HUES64 (cell line): ENCODE measurements around the gene PPARD.
"Not testable (repeated sequence)": the region's sequence is repeated elsewhere in the genome, so short reads cannot be mapped to it uniquely, and the experiment has no call there.

Experiments used
- H3K27ac ChIP-seq: 2 replicates; pipeline ENCODE4 v1.7.0; 2013; ENCODE audit warnings: low read depth, low read length, inconsistent platforms
- H3K27me3 ChIP-seq: 2 replicates; pipeline ENCODE4 v1.6.1; 2013; ENCODE audit warnings: mild to moderate bottlenecking, low read length; ENCODE audit not compliant: insufficient read depth
- H3K36me3 ChIP-seq: 2 replicates; pipeline ENCODE4 v1.6.1; 2013; ENCODE audit warnings: mild to moderate bottlenecking, low read length; ENCODE audit not compliant: insufficient read depth
- H3K4me1 ChIP-seq: 2 replicates; pipeline ENCODE4 v1.6.1; 2013; ENCODE audit warnings: mild to moderate bottlenecking, low read length, moderate library complexity; ENCODE audit not compliant: insufficient read depth
- H3K4me3 ChIP-seq: 2 replicates; pipeline ENCODE4 v1.5.1; 2013; ENCODE audit warnings: mild to moderate bottlenecking, low read length, moderate library complexity
- H3K9ac ChIP-seq: 2 replicates; pipeline ENCODE4 v1.6.1; 2013; ENCODE audit warnings: mild to moderate bottlenecking, low read depth, low read length
- H3K9me3 ChIP-seq: 2 replicates; pipeline ENCODE4 v1.6.1; 2013; ENCODE audit warnings: low read depth, low read length; ENCODE audit not compliant: insufficient read depth
- WGBS: fragments of 150-250, 120-280 bp; methylation state at CpG from one replicate; pipeline ENCODE4 v1.1.7; 2013; ENCODE audit warnings: missing lambda C conversion rate; 5-methylcytosine and 5-hydroxymethylcytosine counted together

The PPARD gene

DNA sequence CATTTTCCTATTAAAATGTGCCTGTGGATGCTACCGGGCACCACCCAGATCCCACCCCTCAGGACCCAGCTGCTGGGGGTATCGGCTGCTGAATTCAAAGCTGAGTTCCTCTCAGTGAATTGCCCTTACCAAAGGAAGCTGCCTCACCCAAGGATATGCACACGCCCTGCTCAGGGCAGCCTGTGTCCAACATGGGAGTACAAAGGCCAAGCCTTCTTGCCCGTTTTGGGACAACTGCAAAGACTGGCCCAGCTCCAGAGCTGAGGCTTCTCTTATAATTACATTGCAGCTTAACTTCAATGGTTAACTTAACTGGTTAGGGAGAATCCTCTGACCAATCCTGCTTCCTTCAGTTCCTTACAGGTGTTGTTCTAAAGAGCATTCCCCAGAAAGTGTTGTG lies 89.9 kb downstream of the PPARD start:
- WGBS, result 93% methylated on average over 4 of the region's 4 CpGs
- Histone ChIP-seq H3K36me3 (no peaks in the 10 kb centered on the region), H3K27me3 (no peaks in the 10 kb centered on the region), H3K9me3 (peaks cover 15% of the 10 kb centered on the region; the same call in 1 of the 2 replicates), H3K4me1 (peaks cover 5% of the 10 kb centered on the region; the same call in 1 of the 2 replicates), H3K27ac (no peak overlapping the region), H3K9ac (no peak overlapping the region), H3K4me3 (no peak overlapping the region)

DNA sequence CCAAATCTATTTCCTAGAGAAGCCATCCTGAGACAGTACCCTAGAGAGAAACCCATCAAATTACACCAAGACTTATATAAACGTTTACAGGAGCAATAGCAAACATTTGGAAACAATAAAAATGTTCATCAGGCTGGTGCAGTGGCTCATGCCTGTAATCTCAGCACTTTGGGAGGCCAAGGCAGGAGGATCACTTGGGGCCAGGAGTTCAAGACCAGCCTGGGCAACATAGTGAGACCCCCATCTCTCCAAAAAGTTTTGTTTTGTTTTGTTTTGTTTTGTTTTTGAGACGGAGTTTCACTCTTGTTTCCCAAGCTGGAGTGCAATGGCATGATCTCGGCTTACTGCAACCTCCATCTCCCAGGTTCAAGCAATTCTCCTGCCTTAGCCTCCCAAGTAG lies 90.3 kb downstream of the PPARD start:
- not testable (repeated sequence) for H3K4me3 ChIP-seq, H3K9ac ChIP-seq, H3K36me3 ChIP-seq, H3K4me1 ChIP-seq, H3K27me3 ChIP-seq, H3K27ac ChIP-seq
- H3K9me3 ChIP-seq, result peaks cover 15% of the 10 kb centered on the region; the same call in 1 of the 2 replicates
- WGBS, result 87% methylated on average over 3 of the region's 3 CpGs

DNA sequence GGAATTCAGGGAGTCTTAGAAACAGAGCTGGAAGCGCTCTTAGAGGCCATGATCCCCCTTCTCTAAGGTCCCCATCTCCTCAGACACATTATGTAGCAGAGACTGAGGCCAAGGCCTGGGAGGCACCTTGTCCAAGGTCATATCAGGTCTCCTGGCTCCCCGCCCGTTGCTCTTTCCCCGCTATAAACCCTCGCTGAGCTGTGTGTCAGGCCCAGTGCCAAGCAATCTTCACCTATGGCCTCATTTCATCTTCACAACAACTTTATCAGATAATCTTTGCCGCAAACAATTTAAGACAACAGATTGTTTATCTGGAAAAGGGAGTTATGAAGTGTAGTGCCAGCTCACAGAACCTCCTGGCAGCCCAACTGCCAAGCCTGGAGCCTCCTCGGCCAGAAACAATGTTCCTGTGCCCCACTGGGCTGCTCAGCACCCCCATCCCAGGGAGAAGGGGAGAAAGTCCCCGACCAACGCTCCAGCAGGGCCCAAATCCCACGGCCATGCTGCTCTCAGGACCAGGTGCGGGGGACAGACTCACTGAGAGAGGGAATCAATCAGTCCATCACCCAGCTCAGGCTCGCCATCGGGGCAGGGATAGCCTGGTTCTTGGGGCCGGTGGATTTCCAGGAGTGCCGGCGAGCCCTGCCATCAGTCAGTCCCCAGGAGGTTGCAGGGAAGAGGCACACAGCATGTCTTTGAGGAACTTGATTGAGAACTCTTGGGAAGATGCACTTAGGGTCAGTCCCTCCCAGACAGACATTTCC lies 92.9 kb downstream of the PPARD start:
- Histone ChIP-seq H3K4me1 (no peaks in the 10 kb centered on the region), H3K9ac (no peak overlapping the region), H3K4me3 (no peak overlapping the region), H3K27ac (no peak overlapping the region), H3K36me3 (no peaks in the 10 kb centered on the region), H3K27me3 (no peaks in the 10 kb centered on the region), H3K9me3 (peaks cover 1% of the 10 kb centered on the region; the same call in 1 of the 2 replicates)
- WGBS, result 87% methylated on average over 16 of the region's 16 CpGs

DNA sequence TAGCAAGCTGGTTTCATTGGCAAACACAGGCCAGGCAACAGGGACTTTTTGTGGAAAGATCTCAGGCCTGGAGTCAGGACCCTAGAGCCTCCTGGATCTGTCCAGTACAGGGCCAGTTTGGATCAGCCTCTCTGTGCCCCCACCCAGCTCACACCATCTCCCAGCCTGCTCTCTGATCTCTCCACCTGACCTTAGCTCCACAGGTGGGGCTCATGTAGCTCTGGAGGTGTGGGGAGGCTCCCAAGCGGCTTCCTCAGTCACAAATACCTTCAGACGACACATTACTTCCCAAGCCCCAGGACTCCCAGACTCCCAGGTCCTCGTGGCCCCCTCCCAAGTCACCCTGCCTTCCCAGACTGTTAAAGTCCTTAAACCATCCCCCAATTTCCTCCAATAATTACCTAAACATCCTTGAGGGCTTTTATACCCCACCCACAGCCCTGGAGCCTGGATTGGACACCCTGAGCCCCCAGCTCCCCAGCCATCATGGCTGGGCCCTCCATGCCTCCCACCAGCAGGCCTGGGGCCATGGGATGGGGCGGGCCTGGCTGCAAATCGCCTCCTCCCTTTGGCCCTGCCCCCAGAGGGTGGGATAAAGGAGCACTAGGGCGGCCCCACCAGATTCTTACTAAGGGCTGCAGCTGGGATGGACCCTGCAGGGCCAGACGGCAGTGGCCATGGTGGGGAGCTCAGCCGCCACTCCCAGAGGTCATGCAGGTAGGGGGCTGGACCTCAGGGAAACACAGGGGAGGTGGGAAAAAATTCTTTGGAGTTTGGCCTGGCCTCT lies 93.9 kb downstream of the PPARD start:
- H3K9me3 ChIP-seq, result no peaks in the 10 kb centered on the region
- no peak overlapping the region for H3K4me3 ChIP-seq
- no peak overlapping the region for H3K27ac ChIP-seq
- H3K9ac ChIP-seq, result no peak overlapping the region
- no peaks in the 10 kb centered on the region for H3K4me1 ChIP-seq
- 73% methylated on average over 8 of the region's 8 CpGs for WGBS
- H3K27me3 ChIP-seq, result no peaks in the 10 kb centered on the region
- H3K36me3 ChIP-seq, result no peaks in the 10 kb centered on the region

DNA sequence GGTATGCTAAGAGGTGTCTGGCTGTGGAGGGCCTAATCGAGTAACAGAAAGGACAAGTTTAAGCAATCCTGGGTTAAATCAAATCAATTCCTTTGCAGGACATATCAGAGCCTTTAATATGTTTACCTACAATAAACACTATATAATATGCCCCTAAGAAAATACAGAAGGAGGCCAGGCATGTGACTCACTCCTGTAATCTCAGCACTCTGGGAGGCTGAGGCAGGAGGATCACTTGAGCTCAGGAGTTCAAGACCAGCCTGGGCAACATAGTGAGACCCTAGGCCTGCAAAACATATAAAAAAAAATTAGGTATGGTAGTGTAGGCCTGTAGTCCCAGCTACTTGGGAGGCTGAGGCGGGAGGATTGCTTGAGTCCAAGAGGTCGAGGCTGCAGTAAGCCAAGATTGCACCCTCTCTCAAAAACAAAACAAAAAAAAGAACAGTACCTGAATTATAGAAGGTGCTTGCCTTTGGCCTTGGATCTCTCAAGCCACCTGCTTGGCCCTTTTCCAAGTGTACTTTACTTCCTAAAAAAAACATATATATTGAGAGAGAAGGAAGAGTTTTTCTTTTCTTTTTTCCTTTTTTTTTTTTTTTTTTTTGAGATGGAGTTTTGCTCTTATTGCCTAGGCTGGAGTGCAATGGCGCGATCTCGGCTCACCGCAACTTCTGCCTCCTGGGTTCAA lies 96.2 kb downstream of the PPARD start:
- not testable (repeated sequence) for H3K4me3 ChIP-seq, H3K27ac ChIP-seq
- 94% methylated on average over 7 of the region's 7 CpGs for WGBS

DNA sequence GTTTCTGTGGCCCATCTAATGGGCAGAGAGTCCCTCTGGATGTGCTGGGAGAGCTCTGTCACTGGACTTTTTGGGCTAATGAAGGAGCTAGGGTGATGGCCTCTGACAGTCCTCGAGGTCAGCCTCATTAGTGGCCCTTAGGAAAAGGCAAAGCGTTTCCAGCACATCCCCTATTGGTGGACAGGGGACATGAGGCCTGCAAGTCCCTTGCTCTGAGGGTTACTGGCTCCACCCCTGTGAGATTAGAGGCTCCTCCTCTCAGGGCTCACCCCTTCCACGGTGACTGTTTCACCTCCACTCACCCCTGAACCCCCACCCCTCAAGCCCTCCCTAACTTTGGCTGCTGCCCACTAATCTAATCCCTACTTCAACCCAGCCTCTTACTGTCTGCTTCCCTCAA lies 97.0 kb downstream of the PPARD start:
- WGBS, result 43% methylated on average over 3 of the region's 3 CpGs
- no peak overlapping the region for H3K27ac ChIP-seq

More for the DNA sequence above, 96.2 kb downstream of the PPARD start:
- H3K36me3 ChIP-seq, H3K9ac ChIP-seq, H3K27me3 ChIP-seq, H3K9me3 ChIP-seq, H3K4me1 ChIP-seq: not testable (repeated sequence)

DNA sequence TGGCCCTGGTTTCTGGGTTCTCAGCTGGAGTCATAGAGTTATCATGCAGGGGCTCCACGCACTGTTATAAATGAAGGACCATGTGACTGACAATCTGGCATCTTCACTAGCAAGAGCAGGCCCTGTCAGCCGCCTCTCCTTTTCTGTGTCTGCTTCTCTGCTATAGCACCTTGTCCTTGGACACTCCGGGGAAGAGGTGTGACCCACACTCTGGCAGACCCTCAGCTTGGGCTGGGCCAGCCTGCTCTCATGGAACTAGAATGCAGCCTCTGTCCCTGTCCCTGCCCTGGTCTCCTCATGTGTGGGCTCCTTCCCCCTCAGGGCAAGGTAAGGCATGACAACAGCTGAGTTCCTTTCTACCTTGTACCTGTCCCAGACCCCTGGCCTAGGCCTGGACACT lies 98.8 kb downstream of the PPARD start:
- Histone ChIP-seq H3K4me3 (no peak overlapping the region), H3K4me1 (no peaks in the 10 kb centered on the region), H3K9ac (no peak overlapping the region), H3K27me3 (no peaks in the 10 kb centered on the region), H3K27ac (no peak overlapping the region), H3K36me3 (no peaks in the 10 kb centered on the region), H3K9me3 (no peaks in the 10 kb centered on the region)
- WGBS, result 78% methylated on average over 3 of the region's 3 CpGs

More for the DNA sequence above, 97.0 kb downstream of the PPARD start:
- H3K27me3 ChIP-seq, result no peaks in the 10 kb centered on the region
- no peaks in the 10 kb centered on the region for H3K36me3 ChIP-seq
- H3K9me3 ChIP-seq, result no peaks in the 10 kb centered on the region
- no peak overlapping the region for H3K4me3 ChIP-seq
- no peak overlapping the region for H3K9ac ChIP-seq
- no peaks in the 10 kb centered on the region for H3K4me1 ChIP-seq

DNA sequence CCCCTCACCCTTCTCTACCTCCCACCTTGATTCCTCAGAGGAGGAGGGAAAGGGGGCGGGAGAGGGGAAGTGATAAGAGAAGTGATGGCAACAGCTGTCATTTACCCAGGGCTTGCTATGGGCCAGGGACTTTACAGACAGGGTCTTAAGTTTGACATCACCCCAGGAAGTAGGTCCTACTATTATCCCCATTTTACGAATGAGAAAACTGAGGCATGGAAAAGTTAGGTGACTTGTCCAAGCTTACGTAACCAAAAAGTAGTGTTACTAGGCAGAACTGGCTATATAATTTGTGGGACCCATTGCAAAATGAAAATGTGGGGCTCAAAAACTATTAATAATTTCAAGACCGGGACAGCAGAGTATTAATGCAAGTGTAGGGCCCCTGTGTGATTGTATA lies 99.3 kb downstream of the PPARD start:
- H3K9ac ChIP-seq, result no peak overlapping the region
- H3K9me3 ChIP-seq, result no peaks in the 10 kb centered on the region
- no peak overlapping the region for H3K27ac ChIP-seq
- no peaks in the 10 kb centered on the region for H3K36me3 ChIP-seq
- H3K27me3 ChIP-seq, result no peaks in the 10 kb centered on the region
- no peak overlapping the region for H3K4me3 ChIP-seq
- no peaks in the 10 kb centered on the region for H3K4me1 ChIP-seq
- WGBS, result 99% methylated on average over 4 of the region's 4 CpGs

DNA sequence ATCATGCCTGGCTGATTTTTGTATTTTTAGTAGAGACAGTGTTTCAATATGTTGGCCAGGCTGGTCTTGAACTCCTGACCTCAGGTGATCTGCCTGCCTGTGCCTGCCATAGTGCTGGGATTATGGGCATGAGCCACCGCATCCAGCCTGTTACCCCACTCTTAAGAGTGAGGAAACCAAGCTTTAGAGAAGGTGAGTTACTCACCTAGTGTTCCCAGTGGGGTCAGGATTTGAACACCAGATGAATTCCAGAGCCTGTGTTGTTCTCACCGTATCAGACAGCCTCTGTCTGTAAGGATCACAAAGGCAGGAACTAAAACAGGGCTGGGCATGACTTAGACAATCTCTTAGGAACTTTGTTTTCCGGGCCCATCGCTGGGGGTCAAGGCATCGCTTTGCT lies 100.3 kb downstream of the PPARD start:
- Histone ChIP-seq H3K27me3 (no peaks in the 10 kb centered on the region), H3K36me3 (no peaks in the 10 kb centered on the region), H3K9me3 (no peaks in the 10 kb centered on the region), H3K9ac (no peak overlapping the region), H3K27ac (no peak overlapping the region), H3K4me3 (no peak overlapping the region), H3K4me1 (no peaks in the 10 kb centered on the region)
- 93% methylated on average over 5 of the region's 5 CpGs for WGBS

DNA sequence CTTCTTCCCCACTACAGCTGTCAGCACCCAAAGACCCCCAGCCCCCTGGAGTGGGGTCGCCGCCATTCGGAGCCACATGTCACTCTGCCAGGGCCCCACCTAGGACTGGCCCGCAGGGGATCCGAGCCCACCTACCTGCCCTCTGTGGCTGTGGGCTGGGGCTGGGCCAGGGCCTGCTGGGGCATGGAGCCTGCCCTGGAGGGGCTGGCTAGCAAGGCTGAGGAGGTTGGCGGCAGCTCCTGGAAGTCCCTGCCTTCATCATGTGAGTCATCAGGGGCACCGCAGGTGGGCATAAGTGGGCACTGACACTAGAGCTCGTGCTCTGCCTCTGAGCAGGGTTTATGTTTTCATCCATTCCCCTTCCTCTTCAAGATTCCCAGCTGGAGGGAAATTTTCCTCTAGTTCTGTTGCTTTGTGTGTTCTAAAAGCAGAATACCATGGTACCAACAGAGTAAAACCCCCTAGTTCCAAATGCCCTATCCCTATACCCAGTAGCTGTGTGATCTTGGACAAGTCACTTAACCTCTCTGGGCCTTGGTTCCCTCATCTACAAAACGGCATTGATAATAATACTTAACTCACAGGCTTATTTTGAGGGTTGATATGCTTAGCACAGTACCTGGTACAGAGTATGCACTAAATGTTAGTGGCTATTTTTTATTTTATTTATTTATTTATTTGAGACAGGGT lies 101.1 kb downstream of the PPARD start:
- H3K9ac ChIP-seq, result no peak overlapping the region
- H3K4me1 ChIP-seq, result no peaks in the 10 kb centered on the region
- no peaks in the 10 kb centered on the region for H3K9me3 ChIP-seq
- no peak overlapping the region for H3K4me3 ChIP-seq
- H3K36me3 ChIP-seq, result no peaks in the 10 kb centered on the region
- no peaks in the 10 kb centered on the region for H3K27me3 ChIP-seq
- WGBS, result 86% methylated on average over 8 of the region's 9 CpGs
- H3K27ac ChIP-seq, result no peak overlapping the region

DNA sequence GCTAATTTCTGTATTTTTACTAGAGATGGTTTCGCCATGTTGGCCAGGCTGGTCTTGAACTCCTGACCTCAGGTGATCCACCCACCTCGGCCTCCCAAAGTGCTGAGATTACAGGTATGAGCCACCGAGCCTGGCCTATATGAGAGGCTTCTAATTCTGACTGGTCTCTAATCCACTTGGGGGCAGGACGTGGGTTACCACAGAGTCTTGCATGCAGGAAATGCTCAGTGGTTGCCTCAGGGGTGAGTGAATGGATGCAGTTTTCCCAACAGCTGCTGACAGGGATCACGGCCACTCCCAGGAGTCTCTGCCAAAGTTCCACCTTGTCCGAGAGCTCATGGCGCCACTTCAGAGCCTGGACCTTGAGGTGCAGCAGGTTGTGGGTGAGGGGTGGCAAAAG lies 103.3 kb downstream of the PPARD start:
- Histone ChIP-seq H3K27me3 (no peaks in the 10 kb centered on the region), H3K9ac (no peak overlapping the region), H3K36me3 (no peaks in the 10 kb centered on the region), H3K9me3 (no peaks in the 10 kb centered on the region), H3K4me1 (no peaks in the 10 kb centered on the region), H3K27ac (no peak overlapping the region), H3K4me3 (no peak overlapping the region)
- 89% methylated on average over 7 of the region's 7 CpGs for WGBS
